GM21825 (cell line): Measurements from ENCODE around the gene UBE2D3.
"Not testable (repeated sequence)": the region's sequence is repeated elsewhere in the genome, so short reads cannot be mapped to it uniquely, and the experiment has no call there.

Experiments used
- ATAC-seq: cut with Tn5 transposase; IDR thresholded peaks from one replicate; pipeline ENCODE4 v1.9.1; 2021; ENCODE audit warnings: mild to moderate bottlenecking, moderate library complexity; ENCODE audit not compliant: unreplicated experiment

UBE2D3 gene

DNA sequence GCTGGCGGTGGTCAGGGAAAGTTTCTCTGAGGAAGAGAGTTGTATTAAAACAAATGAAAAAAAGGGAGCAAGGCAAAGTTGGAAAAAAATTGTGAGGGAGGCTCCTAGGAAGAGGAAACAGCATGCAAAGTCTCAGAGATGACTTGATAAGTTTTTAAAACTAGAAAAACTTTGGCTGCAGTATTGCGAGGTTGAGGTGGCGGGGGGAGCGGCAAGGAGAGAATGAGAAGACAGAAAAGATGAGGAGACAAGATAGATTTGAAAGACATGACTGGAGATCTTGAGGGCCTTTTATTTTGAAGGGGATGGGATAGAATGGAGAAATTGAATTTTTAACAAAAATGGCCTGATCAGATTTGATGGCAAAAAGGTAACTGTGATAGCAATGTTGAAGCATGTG lies 4.8 kb upstream of the UBE2D3 start:
- ATAC-seq = no peak

DNA sequence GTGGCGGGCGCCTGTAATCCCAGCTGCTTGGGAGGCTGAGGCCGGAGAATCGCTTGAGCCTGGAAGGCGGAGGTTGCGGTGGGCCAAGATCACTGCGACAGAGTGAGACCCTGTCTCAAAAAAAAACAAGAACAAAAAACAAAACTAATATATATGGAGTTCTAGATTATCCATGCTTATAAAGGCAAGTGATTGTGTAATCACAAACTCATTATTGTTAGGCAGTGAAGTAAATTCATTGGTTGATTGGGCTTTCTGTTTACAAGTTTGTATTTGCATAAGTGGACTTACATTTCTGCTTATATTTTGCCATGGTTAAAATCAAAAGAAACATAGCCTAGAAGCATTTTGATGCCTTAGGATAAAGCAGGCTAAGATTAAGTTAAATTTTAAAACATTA lies 2.5 kb upstream of the UBE2D3 start:
- no peak for ATAC-seq

DNA sequence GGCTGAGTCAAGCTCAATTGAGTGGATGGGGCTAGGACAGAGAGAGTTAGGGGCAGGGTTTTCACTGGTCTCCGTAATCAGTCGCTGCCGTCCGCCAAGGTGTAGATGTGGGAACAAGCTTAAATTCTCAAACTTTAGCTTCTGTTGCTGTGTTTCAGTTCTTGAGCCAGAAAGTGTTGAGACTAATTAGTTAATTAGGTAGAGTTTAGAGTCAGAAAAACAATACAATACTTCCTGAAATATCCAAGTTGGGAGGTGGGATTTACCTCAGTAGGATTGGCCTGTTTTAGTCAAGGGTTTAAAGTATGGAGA lies 1.1 kb upstream of the UBE2D3 start:
- ATAC-seq = no peak

DNA sequence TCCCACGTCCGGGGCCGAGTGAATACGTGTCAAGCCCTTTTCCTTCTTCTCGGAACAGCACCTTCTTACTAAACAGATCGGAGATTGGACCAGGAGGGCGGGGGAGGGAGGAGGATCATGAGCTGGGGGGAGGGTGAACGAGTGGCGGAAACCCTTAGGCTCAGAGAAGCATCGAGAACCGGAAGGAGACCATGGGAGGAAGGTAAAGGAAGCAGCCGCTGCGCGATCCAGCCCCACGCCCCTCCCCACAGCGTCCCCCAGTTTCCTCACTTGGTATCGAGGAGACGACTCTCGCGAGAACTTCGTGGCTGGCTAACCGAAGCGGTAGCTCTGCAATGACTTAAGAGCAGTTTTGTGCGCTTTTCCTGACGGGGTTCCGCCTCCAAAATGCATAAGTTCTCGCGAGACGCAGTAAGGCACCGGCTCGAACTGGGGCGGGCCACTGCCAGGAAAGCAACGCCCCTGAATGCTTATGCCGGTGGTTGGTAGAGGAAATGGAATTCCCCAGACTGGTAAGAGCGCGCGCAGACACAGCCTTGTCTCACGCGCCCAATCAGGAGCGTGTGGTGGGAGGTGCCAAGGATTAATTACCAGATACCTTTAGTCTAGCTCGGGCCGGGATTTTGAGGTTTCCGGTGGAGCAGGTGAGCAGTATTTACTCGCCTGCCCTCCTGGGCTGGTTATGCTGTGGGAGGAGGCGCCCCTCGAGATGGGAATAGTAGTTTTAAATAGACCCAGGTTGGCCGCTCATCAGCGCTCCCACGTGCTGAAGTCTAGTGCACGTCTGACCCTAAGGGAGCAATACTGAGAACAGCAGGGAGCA lies 534 bp upstream of the UBE2D3 start:
- ATAC-seq = peak; percentile 81

DNA sequence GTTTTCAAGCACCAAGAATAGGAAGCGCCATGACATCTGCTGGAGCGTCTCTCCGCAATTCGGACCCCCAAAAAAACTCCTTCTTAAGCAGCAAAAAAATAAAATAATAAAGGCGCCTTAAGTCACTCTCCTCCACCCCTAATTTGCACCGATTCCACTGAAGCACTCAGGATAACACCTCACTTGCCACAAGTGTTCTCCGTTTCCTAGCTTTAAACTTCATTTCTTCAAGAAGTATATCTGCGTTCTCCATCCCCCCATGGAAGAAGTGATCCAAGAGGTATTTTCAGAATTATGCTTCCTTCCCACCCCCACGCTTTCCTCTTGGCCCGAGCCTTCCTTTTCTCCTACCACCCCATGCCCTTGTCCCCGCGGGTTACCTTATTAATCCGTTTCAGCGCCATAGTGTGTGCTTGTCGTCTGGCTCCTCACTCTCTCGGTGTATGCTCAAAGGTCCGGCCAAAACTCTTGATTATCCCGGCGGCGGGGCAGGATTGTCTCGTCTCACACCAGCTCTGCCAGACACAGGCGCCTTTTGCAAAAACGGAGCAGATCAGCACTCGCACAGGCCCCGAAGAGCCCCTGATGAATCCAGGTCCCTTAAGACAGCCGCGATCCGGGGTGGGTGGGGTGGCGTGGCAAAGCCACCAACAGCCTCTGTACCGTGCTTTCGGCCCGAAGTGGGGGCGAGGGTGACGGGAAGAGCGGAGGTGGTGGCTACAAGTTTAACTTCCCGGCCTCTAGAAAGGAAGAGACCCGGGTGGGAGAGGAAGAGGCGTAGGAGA lies 1.1 kb downstream of the UBE2D3 start:
- ATAC-seq = no peak

DNA sequence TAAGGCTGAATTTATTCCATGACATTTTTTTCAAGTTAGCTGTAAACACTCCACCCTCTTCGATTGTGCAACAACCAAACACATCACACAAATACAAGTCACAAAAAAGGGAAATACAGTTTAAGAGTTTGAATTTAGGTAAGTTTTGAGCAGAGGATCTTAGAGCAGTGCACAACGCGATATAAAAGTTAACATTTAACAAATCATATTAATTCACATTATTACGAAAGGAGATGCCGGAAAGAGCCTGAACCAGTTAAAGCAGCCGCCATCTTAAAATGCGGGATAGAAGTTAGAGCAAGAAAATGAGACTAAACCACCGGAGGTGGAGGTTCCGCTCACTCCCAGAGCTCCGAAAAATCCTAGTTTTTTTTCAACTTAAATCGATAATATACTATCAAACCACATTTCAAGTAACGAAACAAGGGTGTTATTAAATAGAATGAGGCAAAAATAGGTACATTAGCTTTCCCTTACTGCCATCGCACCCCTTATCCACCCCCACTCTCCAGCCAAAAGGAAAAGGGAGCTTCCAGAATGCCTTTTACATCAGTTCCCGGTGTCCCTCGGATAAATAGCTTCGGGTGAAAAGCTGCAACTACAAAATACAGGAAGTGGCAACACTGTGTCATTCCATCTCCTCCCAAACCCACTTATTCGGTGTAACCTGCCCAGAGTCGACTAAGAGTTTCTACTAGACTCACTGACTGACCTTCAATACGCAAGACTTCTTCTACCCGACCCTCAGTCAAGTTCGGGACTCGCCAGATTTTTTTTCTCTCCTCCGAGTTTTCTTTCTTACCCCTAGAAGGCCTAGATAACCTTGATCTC lies 1.9 kb downstream of the UBE2D3 start:
- no peak for ATAC-seq

DNA sequence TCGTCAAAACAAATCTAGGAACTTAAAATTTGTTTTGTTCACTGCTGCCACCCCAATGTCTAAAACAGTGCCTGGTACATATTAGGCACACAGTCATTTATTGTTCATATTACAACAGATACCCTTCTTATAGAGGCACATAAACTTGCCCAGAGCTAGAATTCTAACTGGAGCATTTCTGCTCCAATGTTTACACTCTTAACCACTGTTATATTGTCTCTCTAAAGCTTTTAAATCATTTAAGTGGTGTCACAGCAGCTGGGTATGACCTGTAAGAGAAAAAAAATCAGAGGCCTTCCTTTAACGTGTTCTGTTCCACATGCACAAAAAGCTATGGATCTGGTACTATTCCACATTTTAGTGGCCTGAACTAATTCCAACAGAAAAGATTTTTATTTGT lies 3.0 kb downstream of the UBE2D3 start:
- no peak for ATAC-seq

DNA sequence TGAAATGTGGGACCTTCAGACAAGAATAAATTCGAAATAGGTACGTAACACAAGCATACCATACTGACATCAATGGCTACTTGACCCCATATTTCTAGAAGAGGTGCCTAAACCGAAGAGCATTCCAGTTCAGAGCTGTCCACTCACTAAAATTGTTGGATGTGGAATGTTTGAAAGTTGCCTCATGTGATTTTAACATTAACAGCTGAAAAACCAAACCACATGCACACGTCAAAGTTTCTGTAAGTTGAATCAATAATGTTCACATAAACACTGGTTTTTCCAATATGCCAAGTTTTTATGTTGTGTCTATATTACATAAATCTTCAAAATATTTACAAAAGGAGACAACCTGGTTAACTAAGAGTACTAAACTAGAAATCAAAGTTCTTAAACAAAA lies 3.5 kb downstream of the UBE2D3 start:
- ATAC-seq = no peak

DNA sequence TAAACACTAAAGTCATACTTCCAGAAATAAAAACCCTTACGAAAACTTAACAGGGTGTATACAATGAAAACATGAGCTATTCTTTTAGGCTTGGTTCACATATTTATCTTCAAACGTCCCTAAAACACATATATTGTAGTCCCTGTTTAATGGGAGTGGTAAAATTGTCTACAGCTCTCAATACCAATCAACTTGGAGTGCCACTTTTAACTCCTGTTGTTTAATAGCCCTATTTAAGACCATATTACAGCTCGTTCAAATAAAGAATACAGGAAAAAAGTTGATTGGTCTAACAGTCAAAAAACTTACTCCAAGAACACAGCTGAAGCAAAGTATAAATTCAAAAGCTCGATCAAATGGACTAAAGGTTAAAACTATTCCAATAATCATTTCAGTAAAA lies 3.9 kb downstream of the UBE2D3 start:
- ATAC-seq = no peak

DNA sequence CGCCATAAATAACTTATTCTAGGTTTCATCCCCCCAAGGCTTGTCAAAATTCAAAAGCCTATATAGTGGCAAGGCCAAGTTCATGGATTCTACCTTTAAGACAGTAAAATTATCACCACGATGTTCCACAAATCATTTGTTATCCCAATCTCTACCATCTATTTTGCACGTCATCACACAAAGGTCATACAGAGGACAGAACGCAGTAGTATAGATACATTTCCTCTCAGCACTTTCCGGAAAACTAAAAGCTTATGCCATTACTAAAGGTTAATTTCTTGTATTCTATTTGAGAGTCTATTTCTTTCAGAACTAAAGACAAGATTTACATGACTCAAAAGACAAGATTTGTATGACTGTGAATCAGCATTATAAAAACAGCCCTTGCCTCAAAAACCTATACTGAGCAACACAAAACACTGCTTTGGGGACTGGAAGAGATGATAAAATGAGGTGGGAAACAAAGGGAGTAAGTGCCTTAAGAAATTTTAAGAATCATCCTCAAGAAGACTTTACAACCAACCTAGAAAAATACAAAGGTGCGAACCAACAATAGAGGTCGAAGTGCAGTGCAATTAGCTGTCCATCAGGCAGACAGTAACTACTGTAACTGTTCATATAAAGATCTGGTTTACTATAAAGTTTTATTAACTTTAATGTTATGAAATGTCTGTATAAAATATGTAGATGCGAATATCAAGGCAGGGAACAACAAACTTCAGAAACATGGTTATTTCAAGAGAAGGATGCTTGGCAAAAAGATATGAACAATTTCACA lies 7.6 kb downstream of the UBE2D3 start:
- ATAC-seq = no peak

DNA sequence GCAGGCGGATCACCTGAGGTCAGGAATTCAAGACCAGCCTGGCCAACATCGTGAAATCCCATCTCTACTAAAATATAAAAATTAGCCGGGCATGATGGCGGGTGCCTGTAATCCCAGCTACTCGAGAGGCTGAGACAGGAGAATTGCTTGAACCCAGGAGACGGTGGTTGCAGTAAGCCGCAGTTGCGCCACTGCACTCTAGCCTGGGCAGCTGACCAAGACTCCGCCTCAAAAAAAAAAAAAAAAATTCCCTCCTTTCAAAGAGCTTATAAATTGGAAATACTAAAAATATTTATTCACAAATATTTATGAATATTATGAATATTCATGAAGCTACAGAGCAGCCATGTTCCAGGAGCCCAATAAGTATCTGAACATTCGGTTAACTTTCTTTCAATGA lies 8.3 kb downstream of the UBE2D3 start:
- ATAC-seq = not testable (repeated sequence)

DNA sequence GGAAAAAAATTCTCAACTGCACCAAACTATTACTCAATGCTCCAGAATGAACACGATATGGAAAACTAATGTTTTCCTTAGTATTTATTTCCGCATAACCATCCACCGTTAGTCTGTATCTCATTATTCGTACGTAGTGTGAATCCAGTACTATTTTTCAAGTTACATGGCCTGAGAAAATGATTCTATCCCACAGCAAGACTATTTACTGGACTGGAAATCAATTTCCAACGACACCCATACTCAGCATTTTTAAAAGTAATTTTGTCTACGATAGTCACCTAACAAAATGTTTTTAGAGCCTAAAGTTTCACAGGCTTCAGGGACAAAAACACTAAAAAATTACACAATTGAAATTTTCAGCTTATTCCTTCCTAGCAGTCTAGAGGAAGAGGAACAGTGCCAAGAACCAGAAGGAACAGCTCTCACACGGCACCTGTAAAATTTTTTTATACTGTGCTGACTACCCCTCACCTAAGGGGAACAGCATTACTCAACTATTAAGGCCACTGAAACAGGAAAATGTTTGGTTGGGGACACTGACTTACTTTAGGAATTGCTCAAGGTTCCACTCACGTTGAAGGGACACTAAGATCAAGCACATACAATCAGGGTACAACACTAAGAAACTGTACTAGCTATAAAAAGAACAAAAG lies 9.6 kb downstream of the UBE2D3 start:
- no peak for ATAC-seq

DNA sequence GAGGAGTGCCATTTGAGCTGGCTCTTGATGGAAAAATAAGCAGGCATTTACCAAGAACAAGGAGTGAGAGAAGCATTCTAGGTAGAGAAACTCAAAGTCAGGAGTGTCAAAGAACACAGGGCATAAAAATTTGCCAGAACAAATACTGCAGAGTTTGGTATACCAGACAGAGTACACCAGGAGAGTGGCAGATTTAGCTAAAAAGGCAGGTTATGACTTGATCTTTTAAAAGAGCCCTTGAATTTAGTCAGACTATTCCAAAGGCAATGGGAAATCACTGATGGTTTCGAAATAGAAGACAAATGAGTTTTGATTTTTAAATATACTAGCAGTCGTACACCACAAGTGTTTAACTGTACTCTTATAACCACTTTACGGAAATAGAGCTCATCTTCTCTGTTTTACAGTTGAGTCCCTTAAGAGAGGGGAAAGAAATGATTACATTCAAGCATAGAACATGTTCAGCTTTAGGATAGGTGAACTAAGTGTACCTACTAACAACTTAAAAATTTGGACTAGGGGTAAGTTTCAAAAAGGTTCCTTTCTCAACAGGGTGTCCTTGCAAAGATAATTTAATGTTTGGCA lies 10.2 kb downstream of the UBE2D3 start:
- ATAC-seq = no peak

DNA sequence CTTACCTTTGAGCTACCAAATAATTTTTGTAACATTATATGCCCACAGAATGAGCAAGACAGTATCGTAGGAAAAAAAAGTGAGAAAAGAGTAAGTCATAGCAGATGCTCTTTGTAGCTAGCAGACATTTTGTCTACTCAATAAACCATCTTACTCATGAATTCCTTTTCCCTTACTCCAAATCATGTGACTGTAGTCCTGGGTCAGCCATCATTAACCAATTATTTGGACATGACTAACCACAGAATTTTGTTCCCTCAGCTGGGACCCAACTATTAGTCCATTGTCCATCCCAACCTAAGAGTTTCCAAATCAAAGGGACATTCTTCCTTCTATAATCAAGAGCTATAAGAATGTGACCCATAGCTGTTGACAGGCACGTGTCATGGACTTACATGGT lies 11.4 kb downstream of the UBE2D3 start:
- no peak for ATAC-seq

DNA sequence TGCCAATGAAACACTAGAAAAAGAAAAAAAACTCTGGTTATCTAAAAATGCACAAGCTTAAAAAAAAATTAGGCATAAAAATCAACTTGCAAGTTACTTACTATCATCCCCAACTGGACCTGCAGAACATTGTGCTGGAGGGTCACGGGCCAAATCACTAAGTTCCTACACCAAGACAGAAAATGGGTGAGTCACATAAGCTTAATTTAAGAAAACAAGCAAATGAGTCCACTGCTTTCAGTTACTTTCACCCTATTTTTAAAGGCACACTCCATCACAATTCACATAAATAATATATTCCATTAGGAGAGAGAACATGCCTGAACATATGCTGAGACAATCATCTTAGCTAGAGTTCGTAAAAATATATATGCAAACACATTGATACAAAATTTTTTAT lies 17.7 kb downstream of the UBE2D3 start:
- no peak for ATAC-seq

DNA sequence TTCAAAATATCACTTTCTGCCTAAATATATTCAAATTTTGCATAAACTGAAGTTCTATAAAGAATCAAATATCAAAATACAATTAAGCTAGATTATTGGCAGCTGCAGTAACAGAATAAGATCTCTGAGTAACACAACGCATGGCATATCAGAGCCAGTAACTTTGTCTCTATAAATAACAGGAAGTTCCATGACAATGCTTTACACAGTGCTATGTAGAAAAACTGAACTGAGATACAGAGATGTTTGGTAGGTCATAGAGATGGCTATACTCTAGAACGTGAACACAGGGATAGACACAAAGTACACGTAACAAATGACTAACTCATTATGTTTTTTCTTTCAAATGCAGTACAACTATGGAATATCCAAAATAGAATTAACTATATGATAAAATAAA lies 18.2 kb downstream of the UBE2D3 start:
- ATAC-seq = no peak

DNA sequence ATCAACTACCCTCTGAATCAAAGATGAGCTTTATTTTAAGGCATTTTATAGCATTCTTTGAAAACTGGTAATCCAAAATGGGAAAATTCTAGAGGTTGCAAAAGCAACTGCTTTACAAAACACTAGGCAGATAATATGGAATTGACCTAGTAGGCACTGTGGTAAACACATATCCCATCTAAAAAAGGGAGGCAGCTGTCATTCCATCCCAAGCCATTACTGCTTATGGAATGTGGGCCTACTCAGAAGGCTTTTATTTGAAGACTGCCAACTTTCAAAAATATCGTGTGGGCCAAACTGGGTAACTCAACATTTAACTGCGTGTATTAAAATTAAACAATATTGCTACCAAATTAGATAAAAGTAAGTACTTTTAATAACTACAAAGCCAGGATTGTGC lies 19.3 kb downstream of the UBE2D3 start:
- no peak for ATAC-seq

DNA sequence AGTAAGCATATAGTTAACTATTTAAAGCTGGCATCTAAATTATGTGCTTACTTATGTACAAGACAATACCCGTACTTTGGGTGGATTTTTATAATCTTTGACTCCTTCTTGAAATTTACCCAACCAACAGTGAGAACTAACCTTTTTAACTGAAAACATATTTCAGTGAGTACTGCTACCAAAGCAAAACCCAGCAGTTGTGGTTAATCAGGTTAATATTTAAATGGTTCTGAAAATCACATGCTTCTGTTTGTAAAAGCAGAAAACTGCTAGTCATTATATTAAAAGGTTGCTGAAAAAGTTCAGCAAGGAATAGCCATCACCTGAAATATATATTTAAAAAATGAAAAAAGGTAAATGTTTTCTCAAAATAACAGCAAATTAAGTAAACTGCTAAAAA lies 20.0 kb downstream of the UBE2D3 start:
- peak; percentile 50 for ATAC-seq

DNA sequence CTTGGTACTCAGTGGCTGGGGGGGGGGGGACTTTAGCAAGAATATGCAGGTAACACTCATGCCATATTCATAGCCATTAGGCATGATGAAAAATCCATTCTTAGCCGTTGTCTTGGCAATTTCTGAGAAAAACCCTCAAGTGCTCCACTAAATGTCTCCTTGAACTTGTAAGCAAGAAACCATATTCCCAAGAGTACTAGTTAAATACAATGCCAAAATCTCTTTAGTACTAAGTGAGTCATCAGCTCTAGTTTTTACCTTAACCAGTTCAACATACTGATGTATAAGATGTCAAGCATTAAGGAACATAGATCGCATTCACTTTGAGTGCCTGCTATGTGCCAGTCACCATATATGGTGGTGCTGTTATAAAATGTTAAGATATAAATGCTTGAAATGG lies 27.5 kb downstream of the UBE2D3 start:
- no peak for ATAC-seq

DNA sequence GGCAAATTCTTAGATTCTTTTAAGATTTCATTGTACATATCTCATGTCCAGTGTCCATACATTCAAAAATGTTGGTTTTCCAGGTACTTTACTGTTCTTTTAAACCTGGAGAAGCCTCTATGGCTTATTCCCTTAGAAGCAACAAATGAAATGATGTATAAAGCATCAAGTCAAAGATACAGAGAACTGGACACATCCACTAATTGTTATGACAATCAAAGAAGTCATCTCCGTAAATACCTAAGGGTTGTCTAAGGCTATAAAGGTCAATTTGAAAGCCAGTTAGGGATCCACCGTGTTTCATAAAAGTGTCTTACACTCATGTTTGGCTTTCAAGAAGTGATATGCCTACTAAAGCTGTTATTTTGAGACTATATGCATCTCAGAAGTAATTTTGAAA lies 32.4 kb downstream of the UBE2D3 start:
- ATAC-seq = no peak
